GM21619 (cell line): Measurements from ENCODE around the gene ZNF221.
A peak's percentile ranks its signal among the peaks of the same experiment; 100 is the strongest.

Source experiments
- ATAC-seq: cut with Tn5 transposase; IDR thresholded peaks from one replicate; pipeline ENCODE4 v1.9.1; 2021; ENCODE audit not compliant: unreplicated experiment

The ZNF221 gene

DNA sequence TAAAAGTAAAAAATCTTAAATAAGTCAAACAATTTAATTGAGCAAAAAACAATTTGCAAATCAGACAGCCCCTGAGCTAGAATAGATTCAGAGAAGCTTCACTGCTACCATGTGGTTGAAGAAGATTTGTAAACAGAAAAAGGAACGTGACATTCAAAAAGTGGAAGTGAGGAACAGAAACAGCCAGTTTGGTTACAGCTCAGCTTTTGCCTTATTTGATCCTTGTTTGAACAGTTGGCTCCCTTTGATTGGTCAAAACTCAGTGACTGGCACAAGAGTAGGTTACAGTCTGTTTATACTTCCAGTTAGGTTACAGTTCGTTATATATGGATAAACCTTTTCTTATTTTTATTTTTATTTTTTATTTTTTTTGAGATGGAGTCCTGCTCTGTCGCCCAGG lies 5.8 kb downstream of the ZNF221 start:
- no peak for ATAC-seq

DNA sequence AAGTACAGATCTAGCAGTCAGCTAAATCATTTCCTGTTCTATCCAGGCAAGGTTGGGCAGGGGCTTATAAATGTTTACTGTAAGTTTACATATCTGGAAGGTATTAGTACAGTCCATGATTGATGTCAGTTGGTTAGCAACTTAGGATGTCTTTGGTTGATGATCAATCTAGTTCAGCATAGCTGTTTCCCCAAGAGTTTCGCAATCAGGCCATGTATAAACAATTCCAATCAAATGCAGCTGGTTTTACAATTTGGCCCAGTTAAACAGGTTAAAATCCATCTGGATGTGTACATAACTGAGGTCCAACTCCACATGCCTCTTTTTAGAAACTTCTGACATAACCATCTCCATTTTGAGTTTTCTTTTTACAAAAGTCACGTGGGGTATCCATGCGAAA lies 6.9 kb downstream of the ZNF221 start:
- ATAC-seq: no peak

DNA sequence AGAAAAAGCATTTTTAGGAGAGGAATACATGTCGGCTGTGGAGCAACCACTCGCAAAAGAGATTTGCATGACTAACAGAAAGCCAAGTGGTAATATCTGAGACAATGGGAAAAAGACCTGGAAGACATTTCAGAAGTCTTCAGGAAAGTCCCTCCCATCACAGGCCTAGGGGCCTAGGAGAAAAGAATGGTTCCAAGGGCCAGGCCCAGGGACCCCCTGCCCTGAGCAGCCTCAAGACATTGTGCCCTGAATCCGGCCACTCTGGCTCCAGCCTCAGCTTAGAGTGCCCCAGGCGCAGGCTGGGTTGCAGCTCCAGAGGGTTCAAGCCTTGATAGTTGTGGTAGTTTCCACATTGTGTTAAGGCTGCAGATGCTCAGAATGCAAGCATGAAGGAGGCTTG lies 9.4 kb downstream of the ZNF221 start:
- no peak for ATAC-seq

DNA sequence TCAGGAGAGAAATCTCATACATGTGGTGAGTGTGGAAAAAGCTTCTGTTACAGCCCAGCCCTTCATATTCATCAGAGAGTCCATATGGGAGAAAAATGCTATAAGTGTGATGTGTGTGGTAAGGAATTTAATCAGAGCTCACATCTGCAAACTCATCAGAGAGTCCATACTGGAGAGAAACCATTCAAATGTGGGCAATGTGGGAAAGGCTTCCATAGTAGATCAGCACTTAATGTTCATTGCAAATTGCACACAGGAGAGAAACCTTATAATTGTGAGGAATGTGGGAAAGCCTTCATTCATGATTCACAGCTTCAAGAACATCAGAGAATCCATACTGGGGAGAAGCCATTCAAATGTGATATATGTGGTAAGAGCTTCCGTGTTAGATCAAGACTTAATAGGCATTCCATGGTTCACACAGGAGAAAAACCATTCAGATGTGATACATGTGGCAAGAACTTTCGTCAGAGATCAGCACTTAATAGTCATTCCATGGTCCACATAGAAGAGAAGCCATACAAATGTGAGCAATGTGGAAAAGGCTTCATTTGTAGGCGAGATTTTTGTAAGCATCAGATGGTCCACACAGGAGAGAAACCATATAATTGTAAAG lies 15.2 kb downstream of the ZNF221 start:
- ATAC-seq: no peak

DNA sequence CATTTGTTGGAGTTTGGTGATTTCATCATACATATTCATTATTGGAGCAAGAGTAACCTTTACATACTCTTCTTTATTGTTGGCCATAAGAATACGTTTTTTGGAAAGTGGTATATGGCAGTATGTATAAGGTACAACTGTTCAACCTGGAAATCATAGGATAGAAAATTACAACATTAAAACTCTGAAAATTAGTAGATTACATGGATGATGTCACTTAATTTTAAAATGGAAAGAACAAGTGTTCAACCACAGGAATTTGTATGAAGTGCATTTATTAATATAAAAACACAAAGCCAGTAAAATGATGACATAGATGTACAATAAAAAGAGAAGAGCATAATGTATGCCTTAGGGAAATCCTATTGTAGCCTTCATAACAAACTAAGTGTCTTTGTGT lies 25.7 kb downstream of the ZNF221 start:
- no peak for ATAC-seq

DNA sequence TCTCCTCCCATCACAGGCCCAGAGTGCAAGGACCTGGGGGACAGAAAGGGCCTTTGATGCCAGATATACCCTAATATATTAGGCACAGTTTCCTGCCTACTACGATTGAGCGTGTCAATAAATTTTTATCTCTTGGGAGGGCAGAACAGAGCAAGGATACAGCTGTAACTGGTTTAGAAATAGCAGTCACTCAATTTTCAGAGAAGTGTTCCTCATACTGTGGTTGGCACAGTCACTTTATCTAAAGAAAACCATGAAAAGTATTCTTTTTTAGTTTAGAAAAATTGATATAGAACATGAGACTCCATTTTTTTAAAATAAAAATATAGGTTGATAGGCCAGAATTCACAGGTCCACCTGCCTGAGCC lies 32.5 kb downstream of the ZNF221 start:
- no peak for ATAC-seq

DNA sequence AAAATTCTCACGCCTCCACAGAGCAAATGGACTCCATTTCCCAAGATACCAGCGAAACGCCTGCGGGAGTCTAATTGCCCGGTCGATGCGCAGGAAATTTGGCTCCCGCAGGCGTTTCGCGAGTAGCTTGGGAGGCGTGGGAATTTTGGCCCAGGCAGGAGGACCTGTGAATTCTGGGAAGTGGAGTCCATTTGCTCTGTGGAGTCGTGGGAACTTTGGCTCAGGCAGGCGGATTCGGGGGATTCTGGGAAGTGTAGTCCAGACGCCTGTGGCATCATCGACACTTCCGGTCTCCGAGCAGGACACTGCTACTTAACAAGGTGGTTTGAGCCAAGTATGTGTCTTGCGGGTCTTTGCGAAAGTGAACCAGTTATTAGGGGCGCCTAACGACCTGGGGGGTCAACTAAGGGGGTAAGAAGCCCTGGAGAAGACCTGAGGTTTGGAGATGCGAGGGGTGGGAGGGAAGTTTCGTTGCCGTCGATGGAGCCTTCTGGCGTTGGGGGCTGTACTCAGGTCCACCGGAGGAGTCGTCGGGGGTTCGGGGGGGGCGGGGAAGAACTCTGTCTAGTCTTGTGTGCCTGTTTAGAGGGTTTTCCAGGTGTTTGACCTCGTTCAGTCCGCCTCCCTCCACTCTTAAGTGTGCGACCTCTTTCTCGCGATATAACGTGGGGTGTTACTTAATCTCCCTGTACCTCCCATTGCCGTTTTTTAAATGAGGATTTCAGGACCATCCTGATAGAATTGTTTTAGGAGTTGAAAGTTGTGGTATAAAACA lies 33.1 kb downstream of the ZNF221 start, which contains the start of gene ZNF155:
Gene ZNF155, plus strand, starts transcription at position 277 of the 775 bp plus-strand sequence. CDS start 4,356 bp downstream, outside the sequence.
- peak; percentile 85 for ATAC-seq

DNA sequence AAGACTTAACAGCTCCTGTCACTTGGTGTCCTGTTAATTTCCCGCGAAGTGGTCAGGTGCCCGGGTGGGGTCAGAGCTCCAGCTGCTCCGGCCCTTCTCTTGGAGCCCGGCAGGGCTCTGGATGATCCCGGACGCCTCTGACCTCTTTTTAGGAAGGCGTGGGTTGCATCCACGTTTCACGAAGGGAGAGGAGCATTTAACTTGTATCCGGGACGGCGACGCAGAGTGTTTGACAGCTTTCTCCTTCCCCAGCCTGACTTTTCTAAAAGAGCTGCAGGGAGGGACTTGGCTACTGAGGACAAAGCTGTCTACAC lies 33.6 kb downstream of the ZNF221 start:
- ATAC-seq: peak; percentile 18

DNA sequence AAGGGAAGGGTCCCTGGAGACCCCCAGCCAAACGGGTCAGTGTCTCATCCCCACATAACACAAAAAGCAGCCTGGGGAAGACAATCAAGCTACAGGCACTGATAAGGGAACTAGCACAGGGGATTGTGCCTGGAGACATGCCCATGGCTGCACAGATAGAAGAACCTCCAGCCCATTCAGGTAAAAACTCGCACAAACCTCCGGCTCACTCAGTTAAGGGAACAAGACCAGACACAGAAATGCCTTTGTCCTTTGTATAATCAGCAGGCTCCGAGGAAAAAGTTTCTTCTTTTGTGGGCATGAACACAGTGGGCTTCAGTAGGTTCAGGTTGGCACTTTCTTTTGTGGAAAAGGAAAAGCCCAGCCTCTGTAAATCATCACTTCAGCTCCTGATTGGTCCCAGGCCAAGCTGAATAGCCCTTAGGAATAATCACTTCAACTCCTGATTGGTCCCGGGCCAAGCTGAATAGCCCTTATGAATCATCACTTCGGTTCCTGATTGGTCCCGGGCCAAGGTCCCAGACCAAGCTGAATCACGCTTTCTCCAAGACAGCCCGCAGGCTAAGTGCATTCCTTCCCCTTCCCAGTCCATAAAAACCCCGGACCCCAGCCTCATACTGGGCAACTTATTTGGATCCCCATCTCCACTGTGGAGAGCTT lies 46.7 kb downstream of the ZNF221 start:
- ATAC-seq: no peak

DNA sequence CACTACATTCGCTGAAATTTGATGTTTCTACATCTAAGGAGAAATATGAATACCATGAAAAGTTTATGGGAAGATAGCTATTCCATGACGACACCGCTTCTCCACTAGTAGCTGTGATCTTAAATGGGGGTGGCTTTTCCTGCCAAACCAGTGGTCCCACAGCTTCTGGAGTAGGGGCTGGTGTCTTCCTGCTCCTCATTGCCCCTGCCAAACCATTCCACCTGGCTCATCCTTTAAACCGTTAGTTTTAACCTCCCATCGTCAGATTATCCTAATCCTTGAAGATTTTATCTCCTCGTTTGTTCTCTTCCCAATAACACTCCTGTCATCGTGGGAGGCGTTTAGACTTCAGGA lies 51.2 kb downstream of the ZNF221 start:
- no peak for ATAC-seq

DNA sequence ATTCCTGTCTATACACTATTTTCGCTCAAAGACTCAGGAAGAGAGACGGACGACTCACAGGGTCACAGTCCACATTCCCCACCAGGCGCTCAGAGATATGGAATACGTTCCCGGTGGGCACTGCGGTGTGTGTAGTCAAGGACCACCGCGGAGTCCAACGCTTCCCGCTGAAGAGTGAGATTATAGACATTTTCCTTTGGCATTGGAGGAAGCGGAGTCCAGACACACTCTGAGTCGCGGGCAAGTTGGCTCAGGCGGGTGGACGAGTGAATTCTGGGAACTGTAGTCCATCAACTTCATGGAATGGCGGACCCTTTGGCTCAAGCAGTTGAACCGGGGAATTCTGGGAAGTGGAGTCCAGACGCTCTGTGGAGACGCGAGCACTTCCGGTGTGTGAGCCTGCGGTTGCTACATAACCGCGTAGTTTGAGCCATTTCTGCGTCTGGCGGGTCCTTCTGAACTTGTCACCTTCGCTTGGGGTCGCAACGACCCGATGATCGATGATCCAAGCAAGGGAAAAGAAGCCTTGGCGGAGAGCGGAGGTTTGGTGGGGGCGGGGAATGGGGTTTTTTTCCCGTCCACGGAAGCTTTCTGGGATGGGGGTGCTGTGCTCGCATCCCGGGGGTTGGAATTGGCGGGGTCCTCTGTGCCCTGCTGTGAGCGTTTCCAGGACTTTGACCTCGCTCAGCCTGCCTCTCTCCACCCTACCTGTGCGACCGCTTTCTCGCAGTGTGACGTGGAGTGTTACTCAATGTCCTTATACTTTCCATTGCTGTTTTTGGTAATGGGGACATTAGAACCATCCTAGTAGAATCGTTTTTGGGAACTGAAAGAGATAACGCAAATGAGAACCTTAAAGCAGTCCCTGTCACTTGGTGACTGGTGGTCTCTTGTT lies 51.8 kb downstream of the ZNF221 start, which contains the start of gene ZNF230:
Gene ZNF230, plus strand, starts transcription at position 392 of the 895 bp plus-strand sequence. CDS start 4,122 bp downstream, outside the sequence.
- ATAC-seq: peak; percentile 91

DNA sequence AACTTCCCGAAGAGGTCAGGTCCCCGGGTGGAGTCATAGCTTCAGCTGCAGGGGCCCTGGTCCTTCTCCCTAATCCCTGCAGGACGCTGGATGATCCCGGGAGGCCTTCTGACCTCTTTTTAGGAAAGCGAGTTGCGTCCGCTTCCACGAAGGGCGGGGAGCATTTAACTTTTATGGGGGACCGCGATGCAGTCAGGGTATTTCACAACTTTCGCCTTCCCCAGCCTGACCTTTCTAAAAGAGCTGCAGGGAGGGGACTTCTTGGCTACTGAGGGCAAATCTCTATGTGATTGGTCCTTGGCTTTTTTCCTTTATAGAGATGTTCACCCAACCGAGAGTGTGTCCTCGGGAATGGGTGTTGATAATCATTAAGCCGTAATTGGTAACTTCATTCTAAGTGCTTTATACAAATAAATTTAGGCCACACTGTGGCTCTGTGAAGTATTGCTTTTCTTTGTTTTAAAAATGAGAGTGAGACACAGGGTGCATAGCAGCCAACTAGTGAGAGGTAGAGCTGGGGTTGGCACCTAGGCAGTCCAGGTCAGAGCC lies 52.5 kb downstream of the ZNF221 start:
- peak; percentile 25 for ATAC-seq

DNA sequence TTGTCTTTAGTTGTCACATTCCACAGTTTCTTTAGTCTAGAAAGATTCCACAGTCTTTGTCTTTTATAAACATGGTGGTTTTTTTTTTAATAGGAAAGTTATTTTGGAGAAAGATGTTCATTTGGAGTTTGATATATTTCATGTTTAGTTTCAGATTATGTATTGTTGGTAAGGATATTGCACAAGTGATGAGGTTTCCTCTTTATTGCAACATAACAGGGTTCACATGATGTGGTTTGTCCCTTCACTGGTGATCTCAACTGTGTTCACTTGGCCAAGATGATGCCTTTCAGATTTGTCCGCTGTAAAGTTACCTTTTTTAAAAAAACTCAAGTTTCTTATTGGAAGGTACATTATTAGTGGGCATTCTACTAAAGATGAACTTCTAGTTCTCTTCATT lies 54.9 kb downstream of the ZNF221 start:
- ATAC-seq: no peak

DNA sequence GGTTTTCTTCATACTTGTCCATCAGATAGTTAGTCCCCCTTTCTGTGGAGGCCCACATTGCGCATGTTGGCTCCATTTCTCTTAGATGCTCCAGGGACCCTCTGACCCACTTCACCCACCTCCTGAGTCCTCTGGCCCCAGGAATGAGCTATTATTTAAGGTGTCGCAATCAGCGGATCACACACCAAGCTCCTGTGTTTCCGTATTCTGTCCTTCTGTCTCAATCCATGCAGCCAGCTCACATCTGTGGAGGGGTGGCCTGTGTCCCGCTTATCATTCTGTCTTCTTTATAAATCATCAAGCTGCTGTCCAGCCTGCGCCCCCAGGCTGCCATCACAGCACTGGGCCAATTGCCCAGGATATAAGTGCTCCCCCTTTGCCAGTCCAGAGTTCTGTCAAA lies 56.4 kb downstream of the ZNF221 start:
- no peak for ATAC-seq

DNA sequence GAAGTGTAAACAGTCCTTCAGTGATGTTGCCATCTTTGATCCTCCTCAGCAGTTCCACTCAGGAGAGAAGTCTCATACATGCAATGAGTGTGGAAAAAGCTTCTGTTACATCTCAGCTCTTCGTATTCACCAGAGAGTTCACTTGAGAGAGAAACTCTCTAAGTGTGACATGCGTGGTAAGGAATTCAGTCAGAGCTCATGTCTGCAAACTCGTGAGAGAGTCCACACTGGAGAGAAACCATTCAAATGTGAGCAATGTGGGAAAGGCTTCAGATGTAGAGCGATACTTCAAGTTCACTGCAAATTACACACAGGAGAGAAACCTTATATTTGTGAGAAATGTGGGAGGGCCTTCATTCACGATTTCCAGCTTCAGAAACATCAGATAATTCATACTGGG lies 59.4 kb downstream of the ZNF221 start:
- ATAC-seq: no peak
